GM18951 (cell line): Measurements from ENCODE around the gene PRKAR2B.

ENCODE experiments used
- POLR2A ChIP-seq: IDR thresholded peaks from 4 replicates; pipeline ENCODE4 v1.6.1; 2011; ENCODE audit warnings: mild to moderate bottlenecking; ENCODE audit not compliant: insufficient read length, insufficient read depth; ENCODE audit errors: extremely low read depth
- in situ Hi-C: fragments of 300-500 bp; cut with MboI; formaldehyde crosslinking; loops from one replicate; pipeline ENCODE4 v1.12.0; 2022; ENCODE audit warnings: low sequenced_read_pairs, mixed read lengths, inconsistent platforms; ENCODE audit not compliant: unreplicated experiment

Gene PRKAR2B

GRCh38 chr7:107194052-107194451 lies 149.5 kb downstream of the PRKAR2B start:
- TF ChIP-seq POLR2A, result no peak
- in situ Hi-C loops, result no loop called here

GRCh38 chr7:107196834-107197610 lies 152.5 kb downstream of the PRKAR2B start:
- no peak for TF ChIP-seq POLR2A
- in situ Hi-C loops, result no loop called here

GRCh38 chr7:107201795-107202450 lies 157.4 kb downstream of the PRKAR2B start:
- in situ Hi-C loops, result loop anchor here (25.0 kb wide), 1 partner anchor 510 kb away; no protein-coding TSS in a partner anchor
- no peak for TF ChIP-seq POLR2A

GRCh38 chr7:107203607-107204006 lies 159.1 kb downstream of the PRKAR2B start:
- TF ChIP-seq POLR2A, result no peak
- in situ Hi-C loops, result loop anchor here (25.0 kb wide), 1 partner anchor 509 kb away; no protein-coding TSS in a partner anchor

GRCh38 chr7:107206136-107206535 lies 161.6 kb downstream of the PRKAR2B start:
- in situ Hi-C loops, result loop anchor here (25.0 kb wide), 1 partner anchor 506 kb away; no protein-coding TSS in a partner anchor
- no peak for TF ChIP-seq POLR2A

GRCh38 chr7:107206706-107207105 lies 162.2 kb downstream of the PRKAR2B start:
- in situ Hi-C loops, result loop anchor here (25.0 kb wide), 1 partner anchor 506 kb away; no protein-coding TSS in a partner anchor
- TF ChIP-seq POLR2A, result no peak

- in situ Hi-C loops, result loop anchor here (25.0 kb wide), 1 partner anchor 505 kb away; no protein-coding TSS in a partner anchor
- no peak for TF ChIP-seq POLR2A
These were observed 163.0 kb downstream of the PRKAR2B start for GRCh38 chr7:107207459-107207858.

- in situ Hi-C loops, result loop anchor here (25.0 kb wide), 1 partner anchor 504 kb away; no protein-coding TSS in a partner anchor
- no peak for TF ChIP-seq POLR2A
These were observed 163.6 kb downstream of the PRKAR2B start for GRCh38 chr7:107208024-107208521.

GRCh38 chr7:107208563-107208962 lies 164.1 kb downstream of the PRKAR2B start:
- in situ Hi-C loops, result loop anchor here (25.0 kb wide), 1 partner anchor 504 kb away; no protein-coding TSS in a partner anchor
- TF ChIP-seq POLR2A, result no peak

GRCh38 chr7:107209565-107209964 lies 165.1 kb downstream of the PRKAR2B start:
- TF ChIP-seq POLR2A, result no peak
- in situ Hi-C loops, result loop anchor here (25.0 kb wide), 1 partner anchor 503 kb away; no protein-coding TSS in a partner anchor

GRCh38 chr7:107210400-107210799 lies 165.9 kb downstream of the PRKAR2B start:
- no peak for TF ChIP-seq POLR2A
- in situ Hi-C loops, result loop anchor here (25.0 kb wide), 1 partner anchor 502 kb away; no protein-coding TSS in a partner anchor
